Brain microvascular endothelial cell (primary cell): Measurements from ENCODE around the gene NXT1.

ENCODE experiments used
- DNase-seq: peaks from one replicate; pipeline ENCODE4 v3.0.0-alpha.2; 2020
- H3K27ac ChIP-seq: fragments of 250-450 bp; sonication (Bioruptor Pico); 2 replicates; pipeline ENCODE4 v1.5.1; 2020; ENCODE audit warnings: mild to moderate bottlenecking, moderate library complexity
- H3K27me3 ChIP-seq: fragments of 250-450 bp; sonication (Bioruptor Pico); replicated peaks from 2 replicates; pipeline ENCODE4 v1.5.1; 2020; ENCODE audit warnings: mild to moderate bottlenecking
- H3K36me3 ChIP-seq: fragments of 250-450 bp; sonication (Bioruptor Pico); replicated peaks from 2 replicates; pipeline ENCODE4 v1.5.1; 2020; ENCODE audit warnings: mild to moderate bottlenecking
- H3K4me3 ChIP-seq: 2 replicates; pipeline ENCODE4 v1.5.1; 2011; ENCODE audit warnings: low read depth, mild to moderate bottlenecking, control low read depth, low read length, moderate library complexity
- in situ Hi-C: cut with HindIII; loops from 2 replicates; pipeline ENCODE4 v1.10.0; 2017; ENCODE audit warnings: low sequenced_read_pairs, low pct_ligation_motif_present
- TF ChIP-seq, protein P1 (sequence below): IDR thresholded peaks from 2 replicates; pipeline ENCODE4 v1.5.1; 2011; ENCODE audit warnings: low read depth, mild to moderate bottlenecking, moderate library complexity, low read length, control low read depth, inconsistent platforms; ENCODE audit errors: missing control alignments

Gene NXT1

DNA sequence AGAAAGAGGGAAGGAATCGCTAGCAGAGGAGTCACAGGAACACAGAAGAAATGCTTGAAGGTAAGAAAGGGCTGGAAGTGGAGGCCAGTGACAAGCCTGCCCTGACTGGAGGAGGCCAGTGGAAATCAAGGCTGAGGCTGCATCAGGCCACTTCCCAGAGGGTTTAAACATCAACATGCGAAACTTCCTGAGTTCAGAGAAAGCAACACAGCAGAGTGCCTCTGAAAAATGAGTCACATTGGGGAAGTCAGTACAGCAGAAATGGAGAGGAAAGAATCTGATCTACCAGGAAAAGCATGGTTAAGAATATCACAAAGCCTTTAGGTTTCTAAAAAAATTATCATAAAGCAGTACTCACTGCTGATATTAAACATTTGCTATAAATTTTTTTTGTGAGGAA lies 47.4 kb downstream of the NXT1 start:
- in situ Hi-C loops = no loop called here
- TF ChIP-seq, protein P1, sequence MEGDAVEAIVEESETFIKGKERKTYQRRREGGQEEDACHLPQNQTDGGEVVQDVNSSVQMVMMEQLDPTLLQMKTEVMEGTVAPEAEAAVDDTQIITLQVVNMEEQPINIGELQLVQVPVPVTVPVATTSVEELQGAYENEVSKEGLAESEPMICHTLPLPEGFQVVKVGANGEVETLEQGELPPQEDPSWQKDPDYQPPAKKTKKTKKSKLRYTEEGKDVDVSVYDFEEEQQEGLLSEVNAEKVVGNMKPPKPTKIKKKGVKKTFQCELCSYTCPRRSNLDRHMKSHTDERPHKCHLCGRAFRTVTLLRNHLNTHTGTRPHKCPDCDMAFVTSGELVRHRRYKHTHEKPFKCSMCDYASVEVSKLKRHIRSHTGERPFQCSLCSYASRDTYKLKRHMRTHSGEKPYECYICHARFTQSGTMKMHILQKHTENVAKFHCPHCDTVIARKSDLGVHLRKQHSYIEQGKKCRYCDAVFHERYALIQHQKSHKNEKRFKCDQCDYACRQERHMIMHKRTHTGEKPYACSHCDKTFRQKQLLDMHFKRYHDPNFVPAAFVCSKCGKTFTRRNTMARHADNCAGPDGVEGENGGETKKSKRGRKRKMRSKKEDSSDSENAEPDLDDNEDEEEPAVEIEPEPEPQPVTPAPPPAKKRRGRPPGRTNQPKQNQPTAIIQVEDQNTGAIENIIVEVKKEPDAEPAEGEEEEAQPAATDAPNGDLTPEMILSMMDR = no peak
- H3K4me3 ChIP-seq = no peak overlapping the region
- H3K36me3 ChIP-seq = peaks cover 16% of the 10 kb centered on the region
- H3K27me3 ChIP-seq = no peaks in the 10 kb centered on the region
- H3K27ac ChIP-seq = peak overlapping the region; percentile 62
- DNase-seq = peak; percentile 64

DNA sequence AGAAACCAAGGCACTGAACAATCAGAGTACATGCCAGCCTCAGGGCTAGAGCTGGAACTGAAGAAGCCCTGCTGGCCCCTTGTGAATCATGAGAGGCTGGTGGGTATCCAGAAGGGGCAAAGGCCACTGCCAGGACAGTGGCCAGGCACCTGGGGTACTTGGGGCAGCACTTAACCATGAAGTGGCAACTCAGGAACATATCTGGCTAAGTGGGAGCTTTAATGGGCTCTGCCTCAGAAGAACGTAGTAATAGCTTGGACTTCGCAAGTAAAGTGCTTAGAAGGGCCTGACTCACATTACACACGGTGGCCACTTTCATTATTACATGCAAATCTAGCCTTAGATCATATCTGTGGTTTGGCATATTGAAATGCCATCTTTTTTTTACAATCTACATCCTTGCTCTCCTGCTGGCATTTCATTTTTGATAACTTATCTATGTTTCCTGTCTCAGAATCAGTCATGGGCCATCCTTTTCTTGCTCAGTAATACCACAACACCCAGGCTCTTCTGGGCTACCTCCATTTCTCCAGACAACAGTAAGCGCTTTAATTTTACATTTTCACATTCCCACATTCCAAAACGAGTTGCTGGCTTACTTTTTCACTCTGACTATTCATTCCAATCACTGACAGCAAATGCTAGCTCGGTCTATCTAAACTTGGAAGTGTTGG lies 49.1 kb downstream of the NXT1 start:
- in situ Hi-C loops = no loop called here
- TF ChIP-seq, protein P1 = no peak
- no peaks in the 10 kb centered on the region for H3K27me3 ChIP-seq
- peak; percentile 53 for DNase-seq
- H3K27ac ChIP-seq = no peak overlapping the region
- peaks cover 4% of the 10 kb centered on the region for H3K36me3 ChIP-seq
- H3K4me3 ChIP-seq = no peak overlapping the region

DNA sequence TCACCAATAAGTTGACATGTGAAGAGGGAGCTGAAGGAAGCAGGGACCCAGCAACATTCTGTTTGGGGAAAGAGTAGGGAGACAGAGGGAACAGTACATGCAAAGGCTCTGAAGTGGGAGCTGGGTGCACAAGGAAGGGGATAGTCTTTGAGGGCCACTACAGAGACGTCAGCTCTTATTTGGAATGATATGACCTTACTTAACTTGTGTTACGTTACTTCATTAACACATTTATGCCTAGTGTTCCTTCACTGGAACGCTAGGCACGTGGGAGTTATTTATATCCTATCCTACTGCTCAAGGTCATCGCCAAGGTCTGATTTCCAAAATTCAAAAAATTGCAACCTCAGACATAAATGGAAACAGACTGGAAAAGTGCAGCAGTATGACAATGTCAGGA lies 50.5 kb downstream of the NXT1 start:
- H3K27ac ChIP-seq = no peak overlapping the region
- H3K4me3 ChIP-seq = no peak overlapping the region
- in situ Hi-C loops = no loop called here
- no peak for DNase-seq
- H3K36me3 ChIP-seq = peaks cover 2% of the 10 kb centered on the region
- TF ChIP-seq, protein P1 = no peak
- no peaks in the 10 kb centered on the region for H3K27me3 ChIP-seq

DNA sequence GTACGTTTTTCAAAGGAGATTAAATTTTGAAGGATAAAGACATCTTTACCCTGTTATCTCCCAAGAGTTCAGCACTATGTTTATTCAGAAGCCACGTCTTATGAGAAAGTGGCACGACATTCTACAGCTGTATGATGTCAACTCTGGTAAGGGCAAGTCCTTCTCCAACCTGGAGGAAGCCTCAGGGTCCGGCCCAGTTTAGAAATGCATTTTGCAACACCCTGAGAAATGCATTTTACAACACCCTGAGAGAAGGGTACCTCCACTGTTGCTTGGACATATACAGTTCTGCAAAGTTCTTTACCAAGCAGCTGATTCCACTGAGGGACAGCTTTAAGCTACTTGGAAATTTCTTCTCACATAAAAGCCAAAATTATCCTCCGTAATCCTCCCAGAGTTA lies 53.2 kb downstream of the NXT1 start:
- Histone ChIP-seq H3K27me3 (no peaks in the 10 kb centered on the region), H3K4me3 (no peak overlapping the region), H3K36me3 (peaks cover 2% of the 10 kb centered on the region), H3K27ac (peak overlapping the region; percentile 22)
- TF ChIP-seq, protein P1 = no peak
- in situ Hi-C loops = no loop called here
- no peak for DNase-seq

GRCh38 chr20:23404196-23404595 lies 53.6 kb downstream of the NXT1 start:
- Histone ChIP-seq H3K36me3 (peaks cover 2% of the 10 kb centered on the region), H3K27me3 (no peaks in the 10 kb centered on the region), H3K27ac (peak overlapping the region; percentile 22), H3K4me3 (no peak overlapping the region)
- TF ChIP-seq, protein P1 = no peak
- in situ Hi-C loops = no loop called here
- DNase-seq = peak; percentile 40
